Measurements from ENCODE around the gene SYNC. TPM values are rescaled to one million over a fixed set of nuclear protein-coding genes. Genes with fewer than 3 reads are reported as not detected.
"Not testable (repeated sequence)": the region's sequence is repeated elsewhere in the genome, so short reads cannot be mapped to it uniquely, and the experiment has no call there.

Gene SYNC
- total RNA-seq, 2 donors from 2014 or later = 14.5 to 15.8 TPM

DNA sequence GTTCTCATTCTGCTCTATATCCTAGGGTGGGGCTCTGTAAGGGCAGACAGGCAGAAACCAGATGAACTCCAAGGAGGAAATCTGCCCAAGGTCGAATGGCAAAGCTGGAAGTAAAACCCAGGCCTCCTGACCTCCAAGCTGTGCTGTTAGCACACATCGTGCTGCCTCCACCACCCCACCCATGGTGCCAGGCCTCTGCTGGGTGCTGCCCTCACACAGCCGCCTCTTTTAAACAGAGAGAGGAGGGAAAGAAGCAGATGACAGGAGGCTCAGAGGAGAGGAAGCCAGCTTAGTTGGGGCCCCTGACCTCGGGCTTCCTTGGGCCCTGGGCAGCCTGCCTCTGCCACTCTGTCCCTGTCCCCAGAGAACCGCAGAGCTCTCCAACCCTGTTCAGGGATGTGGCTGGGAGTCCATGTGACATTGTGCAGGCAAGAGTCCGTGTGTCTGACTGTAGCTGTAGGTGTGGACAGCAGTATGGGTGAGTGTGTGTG, 1.1 kb downstream of the SYNC start:
- intact Hi-C loops (cut with DNase I) = no loop called here
- ATAC-seq = peak; percentile 7 to 25
- DNase-seq = no peak

- DNase-seq; ATAC-seq; intact Hi-C loops (cut with DNase I): not testable (repeated sequence)
Measured at GRCh38 chr1:32696996-32697395, 5.6 kb downstream of the SYNC start.

DNA sequence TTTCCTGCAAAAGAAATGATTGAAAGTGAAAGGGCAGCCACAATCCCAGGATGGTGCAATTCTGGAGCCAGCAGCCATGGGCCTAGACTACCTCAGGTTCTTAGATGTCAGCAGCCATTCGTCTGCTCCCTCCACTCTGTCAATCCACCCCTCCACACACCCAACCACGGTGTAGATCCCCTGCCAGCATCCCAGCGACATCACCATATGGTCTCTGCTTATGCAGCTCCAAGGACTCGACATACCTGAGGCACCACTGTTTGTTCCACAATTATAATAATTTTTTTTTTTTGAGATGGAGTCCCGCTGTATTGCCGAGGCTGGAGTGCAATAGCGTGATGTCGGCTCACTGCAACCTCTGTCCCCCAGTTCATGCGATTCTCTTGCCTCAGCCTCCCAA, 6.5 kb downstream of the SYNC start:
- DNase-seq (no peak), ATAC-seq (no peak)

DNA sequence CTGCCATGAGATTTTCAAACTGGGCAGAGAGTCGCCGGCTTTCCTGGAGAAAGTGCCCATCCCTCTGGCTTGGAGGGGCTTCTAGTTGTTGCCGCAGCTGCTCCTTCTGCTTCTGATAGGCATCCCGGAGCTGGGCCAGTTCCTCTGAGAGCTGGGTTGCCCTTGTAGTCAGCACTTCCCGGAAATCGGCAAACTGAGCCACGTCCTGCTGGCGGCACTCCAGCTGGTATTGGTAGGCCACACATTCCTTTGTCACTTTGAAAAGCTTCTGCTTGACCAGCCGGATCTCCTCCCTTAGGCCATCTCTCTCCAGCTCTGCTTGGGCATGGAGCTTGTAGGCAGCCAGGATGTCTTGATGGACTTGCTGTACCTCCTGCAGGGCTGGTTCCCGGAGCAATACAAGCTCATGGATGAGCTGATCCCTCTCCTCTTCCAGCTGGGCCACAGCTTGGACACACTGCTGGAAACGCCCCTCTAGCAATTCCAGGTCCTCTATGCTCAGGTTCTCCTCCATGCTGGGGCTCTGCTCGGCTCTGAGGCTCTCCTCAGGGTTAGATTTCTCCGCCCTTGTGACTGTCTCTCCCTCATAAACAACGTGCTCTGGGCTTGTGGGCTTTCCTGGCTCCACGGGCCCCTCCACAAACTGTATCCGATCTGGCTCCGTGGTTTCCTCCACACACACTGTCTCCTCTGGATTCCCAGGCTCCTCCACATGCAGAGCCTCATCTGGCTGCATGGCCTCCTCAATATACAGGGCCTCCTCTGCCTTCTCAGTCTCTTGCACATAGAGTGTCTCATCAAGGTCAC, 7.3 kb downstream of the SYNC start:
- ATAC-seq (peak; percentile 62 to 65), DNase-seq (peak; percentile 83)
- intact Hi-C loops (cut with DNase I) = no loop called here

More for the DNA sequence above, 6.5 kb downstream of the SYNC start:
- intact Hi-C loops (cut with DNase I) = no loop called here

DNA sequence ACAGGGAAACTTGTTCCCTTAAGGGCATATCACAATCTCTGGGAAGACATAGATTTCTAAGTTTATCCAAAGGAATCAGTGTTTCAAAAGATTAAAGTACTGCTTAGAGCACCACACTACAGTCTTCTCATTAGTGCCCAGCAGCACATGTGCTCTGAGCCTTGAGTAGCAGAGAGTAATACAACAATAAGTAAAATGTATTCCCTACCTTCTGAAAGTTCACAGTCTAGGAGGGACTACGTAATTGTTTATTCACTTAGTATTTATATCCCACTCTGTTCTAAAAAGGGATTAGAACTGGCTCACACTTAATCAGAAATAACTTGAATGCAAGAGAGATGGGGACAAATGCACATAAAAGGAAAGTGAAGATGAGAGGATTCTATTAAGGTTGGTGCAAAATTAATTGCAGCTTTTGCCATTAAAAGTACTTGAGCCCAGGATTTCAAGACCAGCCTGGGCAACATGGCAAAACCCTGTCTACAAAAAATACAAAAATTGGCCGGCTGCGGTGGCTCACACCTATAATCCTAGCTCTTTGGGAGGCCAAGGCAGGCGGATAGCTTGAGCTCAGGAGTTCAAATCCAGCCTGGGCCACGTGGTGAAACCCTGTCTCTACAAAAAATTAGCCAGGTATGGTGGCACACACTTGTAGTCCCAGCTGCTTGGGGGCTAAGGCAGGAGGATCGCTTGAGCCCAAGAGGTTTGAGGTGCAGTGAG, 9.0 kb downstream of the SYNC start:
- DNase-seq = no peak
- ATAC-seq = peak in 1 of 2 donors; percentile 13
- intact Hi-C loops (cut with DNase I) = no loop called here

- ATAC-seq (no peak), DNase-seq (no peak)
- intact Hi-C loops (cut with DNase I) = no loop called here
Measured at GRCh38 chr1:32686387-32686786, 16.2 kb downstream of the SYNC start.

GRCh38 chr1:32685498-32685897, 17.1 kb downstream of the SYNC start:
- ATAC-seq (peak in 1 of 2 donors; percentile 10), DNase-seq (no peak)
- intact Hi-C loops (cut with DNase I) = no loop called here

GRCh38 chr1:32684167-32684811, 18.3 kb downstream of the SYNC start:
- ATAC-seq (peak; percentile 30 to 76), DNase-seq (peak; percentile 46)
- intact Hi-C loops (cut with DNase I) = no loop called here

GRCh38 chr1:32683397-32683796, 19.2 kb downstream of the SYNC start:
- no peak for DNase-seq
- ATAC-seq = no peak
- intact Hi-C loops (cut with DNase I) = no loop called here

- no peak for ATAC-seq
- intact Hi-C loops (cut with DNase I) = no loop called here
Measured at GRCh38 chr1:32681999-32682398, 20.6 kb downstream of the SYNC start.

GRCh38 chr1:32681509-32681908, 21.1 kb downstream of the SYNC start:
- ATAC-seq (peak; percentile 19 to 48), DNase-seq (no peak)
- intact Hi-C loops (cut with DNase I) = no loop called here

More at GRCh38 chr1:32681999-32682398, 20.6 kb downstream of the SYNC start:
- no peak for DNase-seq

DNA sequence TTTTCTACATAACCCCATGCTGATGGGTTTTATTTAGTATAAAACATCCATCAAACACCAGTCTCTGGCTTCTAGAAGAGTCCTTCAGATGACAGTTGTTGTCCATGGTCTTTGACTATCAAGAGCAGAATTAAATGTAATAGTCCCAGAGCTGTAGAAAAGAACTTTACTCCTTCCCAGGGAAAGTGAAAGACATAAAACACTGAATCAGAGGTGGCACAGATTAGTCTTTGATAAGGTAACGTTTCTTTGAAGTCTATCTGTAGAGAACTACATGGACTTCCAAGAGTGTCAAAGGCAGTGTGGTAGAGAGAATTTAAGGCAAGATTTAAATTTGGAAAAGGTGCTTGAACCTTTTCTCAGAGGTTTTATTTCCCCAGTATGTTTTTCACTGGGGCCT, 21.9 kb downstream of the SYNC start:
- intact Hi-C loops (cut with DNase I) = no loop called here
- DNase-seq (no peak), ATAC-seq (no peak)

- DNase-seq; ATAC-seq; intact Hi-C loops (cut with DNase I): not testable (repeated sequence)
Measured at GRCh38 chr1:32679993-32680392, 22.6 kb downstream of the SYNC start.

DNA sequence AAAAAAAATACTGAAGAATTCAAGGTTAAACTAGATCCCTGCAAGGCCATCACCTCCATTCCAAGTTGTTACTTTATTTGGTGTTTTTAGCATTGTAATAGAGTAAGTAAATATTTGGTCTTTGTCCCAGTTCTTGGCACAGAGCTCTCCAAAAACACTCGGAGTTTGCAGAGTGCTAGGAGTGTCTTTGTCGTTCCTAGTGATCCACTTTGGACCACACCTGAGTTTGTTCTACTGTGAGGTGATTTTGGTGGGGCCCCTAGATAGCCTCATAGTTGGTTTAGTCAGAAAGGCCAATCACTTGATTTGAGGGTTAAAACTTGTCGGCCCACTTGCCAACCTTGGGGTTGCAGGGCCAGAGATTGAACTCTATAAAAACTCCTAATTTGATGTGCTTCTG, 25.6 kb downstream of the SYNC start:
- DNase-seq = no peak
- intact Hi-C loops (cut with DNase I) = no loop called here
- no peak for ATAC-seq

GRCh38 chr1:32668716-32669115, 33.9 kb downstream of the SYNC start:
- intact Hi-C loops (cut with DNase I); DNase-seq; ATAC-seq: not testable (repeated sequence)

- intact Hi-C loops (cut with DNase I) = no loop called here
- ATAC-seq (no peak), DNase-seq (no peak)
Measured at GRCh38 chr1:32666901-32667566, 35.5 kb downstream of the SYNC start.

DNA sequence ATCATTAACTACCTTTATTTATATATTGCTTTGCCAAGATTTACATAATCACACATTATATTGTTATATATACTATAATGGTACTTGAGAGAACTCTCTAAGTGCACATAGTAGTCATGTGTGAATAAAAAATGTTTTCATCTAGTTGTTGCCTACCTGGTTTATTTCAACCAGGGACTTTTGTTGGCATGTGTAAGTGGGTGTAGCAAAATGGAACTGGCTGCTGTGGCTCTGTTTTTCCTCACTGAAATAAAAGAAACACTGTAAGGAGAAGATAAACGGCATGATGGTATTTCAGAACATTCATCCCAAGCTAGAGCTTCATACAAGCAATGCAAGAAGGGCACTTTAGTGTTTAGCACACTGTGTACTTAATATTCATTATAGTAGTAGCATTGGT, 36.7 kb downstream of the SYNC start:
- intact Hi-C loops (cut with DNase I) = no loop called here
- ATAC-seq (no peak), DNase-seq (no peak)

GRCh38 chr1:32659581-32659980, 43.0 kb downstream of the SYNC start:
- ATAC-seq (no peak), DNase-seq (no peak)
- intact Hi-C loops (cut with DNase I) = no loop called here

DNA sequence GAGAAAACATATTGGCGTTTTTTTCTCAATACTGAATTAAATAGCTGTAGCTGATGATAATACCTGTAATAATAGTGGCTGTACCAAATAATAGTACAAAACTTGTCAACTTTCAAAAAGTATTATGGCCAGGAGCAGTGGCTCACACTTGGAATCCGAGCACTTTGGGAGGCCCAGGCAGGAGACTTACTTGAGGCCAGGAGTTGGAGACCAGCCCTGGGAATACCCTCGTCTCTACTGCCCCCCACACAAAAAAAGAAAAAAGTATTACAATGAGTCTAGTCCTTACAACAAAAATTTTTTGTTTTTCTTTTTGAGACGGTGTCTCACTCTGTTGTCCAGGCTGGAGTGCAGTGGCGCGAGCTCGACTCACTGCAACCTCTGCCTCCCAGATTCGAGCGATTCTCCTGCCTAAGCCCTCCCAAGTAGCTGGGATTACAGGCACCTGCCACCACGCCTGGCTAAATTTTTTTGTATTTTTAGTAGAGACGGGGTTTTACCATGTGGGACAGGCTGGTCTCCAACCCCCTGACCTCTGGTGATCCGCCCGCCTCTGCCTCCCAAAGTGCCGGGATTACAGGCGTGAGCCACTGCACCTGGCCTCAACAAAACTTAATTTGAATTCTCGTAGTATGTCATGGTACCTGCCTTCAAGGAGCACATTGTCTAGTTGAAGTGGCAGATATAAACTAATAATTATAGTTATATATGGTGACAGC, 50.2 kb downstream of the SYNC start:
- ATAC-seq = no peak
- intact Hi-C loops (cut with DNase I) = no loop called here
- DNase-seq = no peak

Measured in left cardiac atrium (tissue), 4 donors.